Upper lobe of right lung (tissue), 1 donor: ENCODE measurements around the gene DOCK10. TPM values are rescaled to one million over a fixed set of nuclear protein-coding genes. Genes with fewer than 3 reads are reported as not detected.

Source experiments
- ATAC-seq: fragments of 200-7000 bp; cut with Tn5 transposase; one replicate; pipeline ENCODE4 v1.9.1; 2020; ENCODE audit warnings: mild to moderate bottlenecking, moderate library complexity
- DNase-seq: peaks from one replicate; pipeline ENCODE4 v3.0.0-alpha.2; 2020
- H3K27ac ChIP-seq: fragments of 200-600 bp; one replicate; pipeline ENCODE4 v1.8.0; 2022
- H3K27me3 ChIP-seq: fragments of 200-600 bp; one replicate; pipeline ENCODE4 v1.8.0; 2022; ENCODE audit warnings: mild to moderate bottlenecking
- H3K36me3 ChIP-seq: fragments of 200-600 bp; one replicate; pipeline ENCODE4 v1.8.0; 2022
- H3K4me1 ChIP-seq: fragments of 200-600 bp; one replicate; pipeline ENCODE4 v1.8.0; 2022
- H3K4me3 ChIP-seq: fragments of 200-600 bp; one replicate; pipeline ENCODE4 v1.8.0; 2022; ENCODE audit warnings: mild to moderate bottlenecking
- H3K9me3 ChIP-seq: fragments of 200-600 bp; one replicate; pipeline ENCODE4 v1.8.0; 2022
- CTCF ChIP-seq: fragments of 200-600 bp; IDR thresholded peaks from one replicate; pipeline ENCODE4 v1.8.0; 2022; ENCODE audit warnings: antibody characterized with exemption
- intact Hi-C: fragments of 100-400 bp; cut with DNase I; formaldehyde crosslinking; loops from one replicate; pipeline ENCODE4 v1.11.0; 2022
- total RNA-seq: library from RNA; stranded (reverse); fragmentation: NEBNext Ultra II Directional; extraction: Animal tissue kit (Norgen Biotek cat#: 25700); gene quantifications from one replicate; pipeline ENCODE4 v1.2.1, GENCODE V29; 2021
- donor health status: DM: no; HTN: yes; CAD: no; lungs with severe emphysema.

DOCK10 gene
- total RNA-seq, 1 donor from 2014 or later, result 35.8 TPM

DNA sequence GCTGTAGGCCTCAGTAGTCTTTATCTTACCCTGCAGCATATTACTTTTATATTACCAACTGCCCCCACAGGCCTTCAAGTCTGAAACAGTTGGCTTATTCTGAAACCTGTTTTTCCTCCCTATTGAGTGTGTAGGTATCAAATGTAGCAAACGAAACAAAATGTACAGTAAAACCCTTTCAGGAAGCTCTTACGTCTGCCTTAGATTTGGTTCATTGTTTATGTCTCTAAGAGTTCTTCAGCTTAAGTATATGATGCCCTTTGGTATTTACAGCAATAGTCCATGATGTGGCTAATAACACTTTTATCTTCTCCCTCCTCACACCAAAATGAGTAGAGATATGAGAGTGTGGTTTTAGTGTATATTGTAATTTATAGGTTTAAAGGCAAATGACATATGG lies 108.8 kb downstream of the DOCK10 start:
- TF ChIP-seq CTCF, result no peak

GRCh38 chr2:224932522-224932921 lies 109.7 kb downstream of the DOCK10 start:
- no peaks in the 10 kb centered on the region for H3K36me3 ChIP-seq
- no peak overlapping the region for H3K27ac ChIP-seq
- intact Hi-C loops, result no loop called here
- H3K4me1 ChIP-seq, result peaks cover 12% of the 10 kb centered on the region
- H3K27me3 ChIP-seq, result no peaks in the 10 kb centered on the region
- DNase-seq, result no peak
- ATAC-seq, result peak; percentile 37
- H3K9me3 ChIP-seq, result no peaks in the 10 kb centered on the region
- no peak overlapping the region for H3K4me3 ChIP-seq
- TF ChIP-seq CTCF, result no peak

More for the DNA sequence above, 108.8 kb downstream of the DOCK10 start:
- no peak overlapping the region for H3K4me3 ChIP-seq
- ATAC-seq (no peak), DNase-seq (no peak)
- no peak overlapping the region for H3K27ac ChIP-seq
- H3K9me3 ChIP-seq, result no peaks in the 10 kb centered on the region
- no peaks in the 10 kb centered on the region for H3K27me3 ChIP-seq
- intact Hi-C loops, result no loop called here
- H3K4me1 ChIP-seq, result peaks cover 9% of the 10 kb centered on the region
- H3K36me3 ChIP-seq, result no peaks in the 10 kb centered on the region

GRCh38 chr2:224931956-224932355 lies 110.3 kb downstream of the DOCK10 start:
- DNase-seq, result no peak
- no peak for ATAC-seq
- H3K9me3 ChIP-seq, result no peaks in the 10 kb centered on the region
- no peak for TF ChIP-seq CTCF
- H3K27me3 ChIP-seq, result no peaks in the 10 kb centered on the region
- H3K4me1 ChIP-seq, result peaks cover 18% of the 10 kb centered on the region
- no peak overlapping the region for H3K4me3 ChIP-seq
- intact Hi-C loops, result no loop called here
- H3K36me3 ChIP-seq, result no peaks in the 10 kb centered on the region
- no peak overlapping the region for H3K27ac ChIP-seq

GRCh38 chr2:224930990-224931389 lies 111.3 kb downstream of the DOCK10 start:
- Histone ChIP-seq H3K36me3 (no peaks in the 10 kb centered on the region), H3K4me3 (no peak overlapping the region), H3K27ac (no peak overlapping the region), H3K27me3 (no peaks in the 10 kb centered on the region), H3K4me1 (peaks cover 25% of the 10 kb centered on the region), H3K9me3 (no peaks in the 10 kb centered on the region)
- DNase-seq (no peak), ATAC-seq (no peak)
- intact Hi-C loops, result no loop called here
- TF ChIP-seq CTCF, result no peak

DNA sequence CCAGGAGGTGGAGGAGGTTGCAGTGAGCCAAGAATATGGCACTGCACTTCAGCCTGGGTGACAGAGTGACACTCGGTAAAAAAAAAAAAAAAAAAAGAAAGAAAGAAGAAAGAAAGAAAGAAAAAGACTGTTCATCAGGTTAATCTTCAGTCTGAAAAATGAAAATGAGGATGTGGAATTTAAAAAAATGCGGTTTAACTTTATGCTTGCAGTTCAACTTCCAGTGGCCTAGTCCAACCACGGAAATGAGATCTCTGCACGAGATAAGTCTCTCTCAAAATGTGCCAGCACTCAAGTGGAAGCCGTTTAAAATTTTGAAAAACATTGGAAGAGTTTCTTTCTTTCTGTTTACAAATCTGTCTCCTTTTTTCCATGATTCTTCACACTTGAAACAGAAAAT lies 112.1 kb downstream of the DOCK10 start:
- Histone ChIP-seq H3K27me3 (no peaks in the 10 kb centered on the region), H3K4me1 (peaks cover 34% of the 10 kb centered on the region), H3K4me3 (no peak overlapping the region), H3K27ac (no peak overlapping the region), H3K9me3 (no peaks in the 10 kb centered on the region), H3K36me3 (no peaks in the 10 kb centered on the region)
- intact Hi-C loops, result no loop called here
- ATAC-seq, result no peak
- TF ChIP-seq CTCF, result no peak
- DNase-seq, result no peak

- Histone ChIP-seq H3K9me3 (no peaks in the 10 kb centered on the region), H3K4me1 (peaks cover 38% of the 10 kb centered on the region), H3K36me3 (no peaks in the 10 kb centered on the region), H3K4me3 (no peak overlapping the region), H3K27me3 (no peaks in the 10 kb centered on the region), H3K27ac (no peak overlapping the region)
- ATAC-seq (no peak), DNase-seq (no peak)
- TF ChIP-seq CTCF, result no peak
- intact Hi-C loops, result no loop called here
These were observed 112.8 kb downstream of the DOCK10 start for GRCh38 chr2:224929512-224929911.
